ENCODE results near the gene CC2D1B.

The CC2D1B gene

GRCh38 chr1:52357397-52357796 is 8.6 kb downstream of the CC2D1B start:
- Histone ChIP-seq H3K9ac (ENCODE audit: low read depth, low read length) (no peak overlapping the region), H3K9me3 (ENCODE audit: control insufficient read depth, insufficient read depth, low read length) (no peaks in the 10 kb centered on the region), H3K36me3 (ENCODE audit: control insufficient read depth, insufficient read depth, low read length) (peaks cover 95% of the 10 kb centered on the region), H3K4me3 (ENCODE audit: low read depth, low read length) (no peak overlapping the region), H3K27me3 (ENCODE audit: control insufficient read depth, insufficient read depth, low read length) (no peaks in the 10 kb centered on the region), H3K4me1 (ENCODE audit: control insufficient read depth, insufficient read depth, low read length) (no peaks in the 10 kb centered on the region)

- H3K9ac ChIP-seq (ENCODE audit: low read depth, low read length), result no peak overlapping the region
- peaks cover 90% of the 10 kb centered on the region for H3K36me3 ChIP-seq (ENCODE audit: control insufficient read depth, insufficient read depth, low read length)
- H3K4me1 ChIP-seq (ENCODE audit: control insufficient read depth, insufficient read depth, low read length), result no peaks in the 10 kb centered on the region
- no peaks in the 10 kb centered on the region for H3K27me3 ChIP-seq (ENCODE audit: control insufficient read depth, insufficient read depth, low read length)
- H3K9me3 ChIP-seq (ENCODE audit: control insufficient read depth, insufficient read depth, low read length), result no peaks in the 10 kb centered on the region
- H3K4me3 ChIP-seq (ENCODE audit: low read depth, low read length), result no peak overlapping the region
These were observed 9.1 kb downstream of the CC2D1B start for GRCh38 chr1:52356818-52357355.

GRCh38 chr1:52355847-52356505 is 10.0 kb downstream of the CC2D1B start:
- Histone ChIP-seq H3K9ac (ENCODE audit: low read depth, low read length) (no peak overlapping the region), H3K27me3 (ENCODE audit: control insufficient read depth, insufficient read depth, low read length) (no peaks in the 10 kb centered on the region), H3K36me3 (ENCODE audit: control insufficient read depth, insufficient read depth, low read length) (peaks cover 83% of the 10 kb centered on the region), H3K4me1 (ENCODE audit: control insufficient read depth, insufficient read depth, low read length) (peaks cover 2% of the 10 kb centered on the region), H3K9me3 (ENCODE audit: control insufficient read depth, insufficient read depth, low read length) (no peaks in the 10 kb centered on the region), H3K4me3 (ENCODE audit: low read depth, low read length) (no peak overlapping the region)

GRCh38 chr1:52355436-52355835 is 10.6 kb downstream of the CC2D1B start:
- Histone ChIP-seq H3K9ac (ENCODE audit: low read depth, low read length) (no peak overlapping the region), H3K9me3 (ENCODE audit: control insufficient read depth, insufficient read depth, low read length) (no peaks in the 10 kb centered on the region), H3K27me3 (ENCODE audit: control insufficient read depth, insufficient read depth, low read length) (no peaks in the 10 kb centered on the region), H3K36me3 (ENCODE audit: control insufficient read depth, insufficient read depth, low read length) (peaks cover 77% of the 10 kb centered on the region), H3K4me3 (ENCODE audit: low read depth, low read length) (no peak overlapping the region), H3K4me1 (ENCODE audit: control insufficient read depth, insufficient read depth, low read length) (peaks cover 2% of the 10 kb centered on the region)

GRCh38 chr1:52352690-52353089 is 13.3 kb downstream of the CC2D1B start:
- Histone ChIP-seq H3K9me3 (ENCODE audit: control insufficient read depth, insufficient read depth, low read length) (no peaks in the 10 kb centered on the region), H3K27me3 (ENCODE audit: control insufficient read depth, insufficient read depth, low read length) (no peaks in the 10 kb centered on the region), H3K4me3 (ENCODE audit: low read depth, low read length) (no peak overlapping the region), H3K36me3 (ENCODE audit: control insufficient read depth, insufficient read depth, low read length) (peaks cover 51% of the 10 kb centered on the region), H3K4me1 (ENCODE audit: control insufficient read depth, insufficient read depth, low read length) (peaks cover 2% of the 10 kb centered on the region), H3K9ac (ENCODE audit: low read depth, low read length) (no peak overlapping the region)

GRCh38 chr1:52348704-52349300 is 17.2 kb downstream of the CC2D1B start:
- H3K4me1 ChIP-seq (ENCODE audit: control insufficient read depth, insufficient read depth, low read length), result peaks cover 2% of the 10 kb centered on the region
- H3K9me3 ChIP-seq (ENCODE audit: control insufficient read depth, insufficient read depth, low read length), result no peaks in the 10 kb centered on the region
- H3K9ac ChIP-seq (ENCODE audit: low read depth, low read length), result no peak overlapping the region
- peaks cover 14% of the 10 kb centered on the region for H3K36me3 ChIP-seq (ENCODE audit: control insufficient read depth, insufficient read depth, low read length)
- no peaks in the 10 kb centered on the region for H3K27me3 ChIP-seq (ENCODE audit: control insufficient read depth, insufficient read depth, low read length)
- H3K4me3 ChIP-seq (ENCODE audit: low read depth, low read length), result no peak overlapping the region

GRCh38 chr1:52346653-52347052 is 19.4 kb downstream of the CC2D1B start:
- Histone ChIP-seq H3K36me3 (ENCODE audit: control insufficient read depth, insufficient read depth, low read length) (no peaks in the 10 kb centered on the region), H3K9ac (ENCODE audit: low read depth, low read length) (no peak overlapping the region), H3K4me1 (ENCODE audit: control insufficient read depth, insufficient read depth, low read length) (peaks cover 2% of the 10 kb centered on the region), H3K27me3 (ENCODE audit: control insufficient read depth, insufficient read depth, low read length) (no peaks in the 10 kb centered on the region), H3K9me3 (ENCODE audit: control insufficient read depth, insufficient read depth, low read length) (no peaks in the 10 kb centered on the region), H3K4me3 (ENCODE audit: low read depth, low read length) (no peak overlapping the region)

GRCh38 chr1:52345252-52345651 is 20.8 kb downstream of the CC2D1B start:
- H3K27me3 ChIP-seq (ENCODE audit: control insufficient read depth, insufficient read depth, low read length), result no peaks in the 10 kb centered on the region
- H3K9ac ChIP-seq (ENCODE audit: low read depth, low read length), result no peak overlapping the region
- H3K9me3 ChIP-seq (ENCODE audit: control insufficient read depth, insufficient read depth, low read length), result no peaks in the 10 kb centered on the region
- H3K36me3 ChIP-seq (ENCODE audit: control insufficient read depth, insufficient read depth, low read length), result no peaks in the 10 kb centered on the region
- no peaks in the 10 kb centered on the region for H3K4me1 ChIP-seq (ENCODE audit: control insufficient read depth, insufficient read depth, low read length)
- H3K4me3 ChIP-seq (ENCODE audit: low read depth, low read length), result no peak overlapping the region

GRCh38 chr1:52343979-52344378 is 22.0 kb downstream of the CC2D1B start:
- H3K4me3 ChIP-seq (ENCODE audit: low read depth, low read length), result no peak overlapping the region
- H3K27me3 ChIP-seq (ENCODE audit: control insufficient read depth, insufficient read depth, low read length), result no peaks in the 10 kb centered on the region
- H3K36me3 ChIP-seq (ENCODE audit: control insufficient read depth, insufficient read depth, low read length), result no peaks in the 10 kb centered on the region
- no peak overlapping the region for H3K9ac ChIP-seq (ENCODE audit: low read depth, low read length)
- no peaks in the 10 kb centered on the region for H3K4me1 ChIP-seq (ENCODE audit: control insufficient read depth, insufficient read depth, low read length)
- H3K9me3 ChIP-seq (ENCODE audit: control insufficient read depth, insufficient read depth, low read length), result no peaks in the 10 kb centered on the region

- Histone ChIP-seq H3K9me3 (ENCODE audit: control insufficient read depth, insufficient read depth, low read length) (no peaks in the 10 kb centered on the region), H3K36me3 (ENCODE audit: control insufficient read depth, insufficient read depth, low read length) (no peaks in the 10 kb centered on the region), H3K4me3 (ENCODE audit: low read depth, low read length) (no peak overlapping the region), H3K4me1 (ENCODE audit: control insufficient read depth, insufficient read depth, low read length) (no peaks in the 10 kb centered on the region), H3K27me3 (ENCODE audit: control insufficient read depth, insufficient read depth, low read length) (no peaks in the 10 kb centered on the region), H3K9ac (ENCODE audit: low read depth, low read length) (peak overlapping the region; percentile 3)
These were observed 24.2 kb downstream of the CC2D1B start for GRCh38 chr1:52341655-52342260.

- Histone ChIP-seq H3K4me3 (ENCODE audit: low read depth, low read length) (no peak overlapping the region), H3K27me3 (ENCODE audit: control insufficient read depth, insufficient read depth, low read length) (no peaks in the 10 kb centered on the region), H3K9me3 (ENCODE audit: control insufficient read depth, insufficient read depth, low read length) (no peaks in the 10 kb centered on the region), H3K36me3 (ENCODE audit: control insufficient read depth, insufficient read depth, low read length) (no peaks in the 10 kb centered on the region), H3K9ac (ENCODE audit: low read depth, low read length) (no peak overlapping the region), H3K4me1 (ENCODE audit: control insufficient read depth, insufficient read depth, low read length) (no peaks in the 10 kb centered on the region)
These were observed 28.6 kb downstream of the CC2D1B start for GRCh38 chr1:52337439-52337838.
